H9 (cell line): ENCODE results near the gene LSS. TPM values are rescaled to one million over a fixed set of nuclear protein-coding genes. Genes with fewer than 3 reads are reported as not detected.

ENCODE experiments used
- DNase-seq: peaks from one replicate; pipeline ENCODE4 v3.0.0-alpha.2; 2017
- H2AFZ ChIP-seq: one replicate; pipeline ENCODE4 v1.6.1; 2013; ENCODE audit warnings: mild to moderate bottlenecking, low read length, control low read depth, moderate library complexity
- H2AK5ac ChIP-seq: 2 replicates; pipeline ENCODE4 v1.6.1; 2013; ENCODE audit warnings: low read length, control low read depth, mixed read lengths; ENCODE audit not compliant: insufficient read length
- H2BK120ac ChIP-seq: one replicate; pipeline ENCODE4 v1.6.1; 2013; ENCODE audit warnings: low read depth, mild to moderate bottlenecking, low read length, control low read depth, inconsistent platforms; ENCODE audit not compliant: poor library complexity, severe bottlenecking
- H2BK12ac ChIP-seq: 2 replicates; pipeline ENCODE4 v1.6.1; 2013; ENCODE audit warnings: low read length, control low read depth, mixed read lengths, low read depth; ENCODE audit not compliant: insufficient read length
- H2BK15ac ChIP-seq: 2 replicates; pipeline ENCODE4 v1.6.1; 2013; ENCODE audit warnings: low read depth, low read length, control low read depth
- H2BK20ac ChIP-seq: one replicate; pipeline ENCODE4 v1.6.1; 2013; ENCODE audit warnings: low read depth, mild to moderate bottlenecking, low read length, control low read depth, inconsistent platforms; ENCODE audit not compliant: poor library complexity, severe bottlenecking
- H2BK5ac ChIP-seq: 2 replicates; pipeline ENCODE4 v1.6.1; 2013; ENCODE audit warnings: low read length, control low read depth, mixed read lengths; ENCODE audit not compliant: insufficient read length
- H3K14ac ChIP-seq: 2 replicates; pipeline ENCODE4 v1.6.1; 2013; ENCODE audit warnings: low read length, control low read depth; ENCODE audit not compliant: insufficient read depth
- H3K18ac ChIP-seq: 2 replicates; pipeline ENCODE4 v1.6.1; 2013; ENCODE audit warnings: low read depth, mild to moderate bottlenecking, mixed read lengths, low read length, control low read depth; ENCODE audit not compliant: insufficient read length
- H3K23ac ChIP-seq: 2 replicates; pipeline ENCODE4 v1.6.1; 2013; ENCODE audit warnings: low read length, control low read depth, mixed read lengths, low read depth; ENCODE audit not compliant: insufficient read length
- H3K23me2 ChIP-seq: 2 replicates; pipeline ENCODE4 v1.6.1; 2013; ENCODE audit warnings: low read depth, mild to moderate bottlenecking, mixed read lengths, low read length, control low read depth; ENCODE audit not compliant: insufficient read length, poor library complexity, severe bottlenecking
- H3K27ac ChIP-seq: 2 replicates; pipeline ENCODE4 v1.5.1; 2013; ENCODE audit warnings: low read length, control low read depth, mixed read lengths, low read depth; ENCODE audit not compliant: insufficient read length
- H3K27me3 ChIP-seq: 2 replicates; pipeline ENCODE4 v1.6.1; 2013; ENCODE audit warnings: low read length, control low read depth, inconsistent platforms; ENCODE audit not compliant: insufficient read depth
- H3K4ac ChIP-seq: 2 replicates; pipeline ENCODE4 v1.6.1; 2013; ENCODE audit warnings: low read depth, mild to moderate bottlenecking, control low read depth, inconsistent platforms, low read length, moderate library complexity
- H3K4me1 ChIP-seq: 2 replicates; pipeline ENCODE4 v1.6.1; 2013; ENCODE audit warnings: low read length, control low read depth, inconsistent platforms; ENCODE audit not compliant: insufficient read depth
- H3K4me2 ChIP-seq: 2 replicates; pipeline ENCODE4 v1.6.1; 2013; ENCODE audit warnings: low read length, control low read depth, mixed read lengths; ENCODE audit not compliant: insufficient read length, insufficient read depth
- H3K56ac ChIP-seq: 2 replicates; pipeline ENCODE4 v1.6.1; 2013; ENCODE audit warnings: low read depth, mild to moderate bottlenecking, mixed read lengths, low read length, control low read depth; ENCODE audit not compliant: insufficient read length
- H3K79me1 ChIP-seq: 2 replicates; pipeline ENCODE4 v1.6.1; 2013; ENCODE audit warnings: low read depth, mild to moderate bottlenecking, moderate library complexity, low read length, control low read depth, inconsistent platforms; ENCODE audit not compliant: insufficient read depth, poor library complexity, severe bottlenecking
- H3K79me2 ChIP-seq: 2 replicates; pipeline ENCODE4 v1.6.1; 2013; ENCODE audit warnings: low read length, control low read depth, inconsistent platforms; ENCODE audit not compliant: insufficient read depth
- H3K9ac ChIP-seq: 2 replicates; pipeline ENCODE4 v1.6.1; 2013; ENCODE audit warnings: low read length, control low read depth, mixed read lengths; ENCODE audit not compliant: insufficient read length; ENCODE audit errors: extremely low read depth
- H3K9me3 ChIP-seq: one replicate; pipeline ENCODE4 v1.6.1; 2013; ENCODE audit warnings: low read depth, low read length, inconsistent platforms; ENCODE audit not compliant: control insufficient read depth
- H3T11ph ChIP-seq: one replicate; pipeline ENCODE4 v1.6.1; 2013; ENCODE audit warnings: mild to moderate bottlenecking, low read length, control low read depth, inconsistent platforms
- H4K20me1 ChIP-seq: one replicate; pipeline ENCODE4 v1.6.1; 2013; ENCODE audit not compliant: control insufficient read depth, insufficient read length, insufficient read depth
- H4K5ac ChIP-seq: 2 replicates; pipeline ENCODE4 v1.6.1; 2013; ENCODE audit warnings: low read depth, mild to moderate bottlenecking, mixed read lengths, low read length, control low read depth; ENCODE audit not compliant: insufficient read length
- H4K8ac ChIP-seq: replicated peaks from 2 replicates; pipeline ENCODE4 v1.6.1; 2013; ENCODE audit warnings: low read length, control low read depth, mixed read lengths, low read depth; ENCODE audit not compliant: insufficient read length
- H4K91ac ChIP-seq: 2 replicates; pipeline ENCODE4 v1.6.1; 2013; ENCODE audit warnings: low read depth, mild to moderate bottlenecking, moderate library complexity, mixed read lengths, low read length, control low read depth; ENCODE audit not compliant: insufficient read length
- H3K27ac Mint-ChIP-seq, 3 experiments: 2 replicates in 2 of 3; 3 replicates in 1 of 3; pipeline ENCODE4 v1.8.0; 2020 to 2021; ENCODE audit warnings: mixed read lengths in 3 of 3, mild to moderate bottlenecking in 1 of 3, moderate library complexity in 1 of 3
- H3K27me3 Mint-ChIP-seq: 2 replicates; pipeline ENCODE4 v1.8.0; 2021; ENCODE audit warnings: low read depth, mild to moderate bottlenecking, moderate library complexity, mixed read lengths
- H3K36me3 Mint-ChIP-seq, 3 experiments: 2 replicates in 2 of 3; 3 replicates in 1 of 3; pipeline ENCODE4 v1.8.0; 2020 to 2021; ENCODE audit warnings: low read depth in 3 of 3, mixed read lengths in 3 of 3; ENCODE audit not compliant: insufficient read depth in 1 of 3
- H3K4me1 Mint-ChIP-seq, 2 experiments: 2 replicates each; pipeline ENCODE4 v1.8.0; 2020; ENCODE audit warnings: mixed read lengths in 2 of 2
- H3K4me3 Mint-ChIP-seq, 2 experiments: 2 replicates in 1 of 2; 3 replicates in 1 of 2; pipeline ENCODE4 v1.8.0; 2020 to 2021; ENCODE audit warnings: mild to moderate bottlenecking in 2 of 2, mixed read lengths in 2 of 2, moderate library complexity in 1 of 2
- H3K9me3 Mint-ChIP-seq, 2 experiments: 2 replicates in 1 of 2; 3 replicates in 1 of 2; pipeline ENCODE4 v1.8.0; 2020; ENCODE audit warnings: mild to moderate bottlenecking in 2 of 2, mixed read lengths in 2 of 2, moderate library complexity in 1 of 2
- WGBS: extraction: QIAGEN DNeasy Blood & Tissue Kit; methylation state at CpG from one replicate; pipeline ENCODE4 v1.1.7; 2013; ENCODE audit warnings: missing lambda C conversion rate, low lambda C conversion rate, mixed read lengths; ENCODE audit not compliant: insufficient read length; ENCODE audit errors: extremely low coverage; 5-methylcytosine and 5-hydroxymethylcytosine counted together
- total RNA-seq: library from RNA; stranded (reverse); gene quantifications from 2 replicates; pipeline ENCODE4 v1.2.1, GENCODE V29; 2021
- TF ChIP-seq, protein P1 (sequence below): fragments of 200-600 bp; sonication (generic); conservative IDR thresholded peaks from 3 replicates; pipeline ENCODE4 v1.8.0; 2021; ENCODE audit warnings: antibody characterized with exemption, mild to moderate bottlenecking

The LSS gene
- total RNA-seq, 1 experiment from 2014 or later = 69.2 TPM

DNA sequence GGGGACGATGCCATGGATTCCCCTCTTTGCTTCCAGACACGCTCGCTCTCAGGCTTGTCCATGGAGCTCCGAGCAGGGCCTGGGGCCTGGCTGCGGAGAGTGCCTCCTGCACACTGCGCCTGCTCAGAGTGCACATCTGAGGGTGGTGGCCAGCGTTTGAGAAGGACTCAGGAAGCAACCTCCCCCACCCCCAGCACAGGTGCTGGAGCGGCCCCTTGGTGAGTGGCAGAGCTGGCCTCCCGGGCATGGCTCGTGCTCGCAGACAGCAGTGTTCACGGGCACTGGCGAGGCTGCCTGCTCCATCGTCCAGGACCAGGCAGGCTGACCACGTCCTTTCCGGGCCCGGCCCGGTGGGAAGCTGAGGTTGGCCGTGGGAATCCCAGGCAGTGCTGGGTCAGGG, 47.1 kb downstream of the LSS start:
- H3K4me3 Mint-ChIP-seq = no peak overlapping the region

More for the DNA sequence above, 47.1 kb downstream of the LSS start:
- Histone ChIP-seq H4K20me1 (no peaks in the 10 kb centered on the region), H4K5ac (no peak overlapping the region), H3K56ac (no peak overlapping the region), H3K9me3 (no peaks in the 10 kb centered on the region), H3K79me2 (no peaks in the 10 kb centered on the region; the same call in 1 of the 2 replicates), H2AFZ (no peak overlapping the region), H3K4me1 (no peaks in the 10 kb centered on the region; the same call in 1 of the 2 replicates), H3K27me3 (no peaks in the 10 kb centered on the region), H2BK120ac (no peak overlapping the region), H3K9ac (no peak overlapping the region), H4K91ac (no peak overlapping the region), H3T11ph (no peak overlapping the region), H3K4ac (no peak overlapping the region), H3K23ac (no peak overlapping the region), H2BK15ac (no peak overlapping the region), H3K79me1 (no peaks in the 10 kb centered on the region), H2BK5ac (no peak overlapping the region), H3K18ac (no peak overlapping the region), H3K4me2 (no peak overlapping the region), H2BK12ac (no peak overlapping the region), H4K8ac (no peak overlapping the region), H3K23me2 (peaks cover 7% of the 10 kb centered on the region), H3K14ac (no peak overlapping the region), H2AK5ac (no peak overlapping the region), H2BK20ac (no peak overlapping the region), H3K27ac (no peak overlapping the region)
- TF ChIP-seq, protein P1, sequence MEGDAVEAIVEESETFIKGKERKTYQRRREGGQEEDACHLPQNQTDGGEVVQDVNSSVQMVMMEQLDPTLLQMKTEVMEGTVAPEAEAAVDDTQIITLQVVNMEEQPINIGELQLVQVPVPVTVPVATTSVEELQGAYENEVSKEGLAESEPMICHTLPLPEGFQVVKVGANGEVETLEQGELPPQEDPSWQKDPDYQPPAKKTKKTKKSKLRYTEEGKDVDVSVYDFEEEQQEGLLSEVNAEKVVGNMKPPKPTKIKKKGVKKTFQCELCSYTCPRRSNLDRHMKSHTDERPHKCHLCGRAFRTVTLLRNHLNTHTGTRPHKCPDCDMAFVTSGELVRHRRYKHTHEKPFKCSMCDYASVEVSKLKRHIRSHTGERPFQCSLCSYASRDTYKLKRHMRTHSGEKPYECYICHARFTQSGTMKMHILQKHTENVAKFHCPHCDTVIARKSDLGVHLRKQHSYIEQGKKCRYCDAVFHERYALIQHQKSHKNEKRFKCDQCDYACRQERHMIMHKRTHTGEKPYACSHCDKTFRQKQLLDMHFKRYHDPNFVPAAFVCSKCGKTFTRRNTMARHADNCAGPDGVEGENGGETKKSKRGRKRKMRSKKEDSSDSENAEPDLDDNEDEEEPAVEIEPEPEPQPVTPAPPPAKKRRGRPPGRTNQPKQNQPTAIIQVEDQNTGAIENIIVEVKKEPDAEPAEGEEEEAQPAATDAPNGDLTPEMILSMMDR = no peak
- H3K4me1 Mint-ChIP-seq = peaks cover 15 to 19% of the 10 kb centered on the region in 2 experiments
- H3K36me3 Mint-ChIP-seq = peaks cover 9 to 16% (median 15%) of the 10 kb centered on the region in 3 experiments; a peak in 6 of 7 replicates
- peaks cover 8 to 9% of the 10 kb centered on the region in 2 experiments; a peak in 4 of 5 replicates for H3K9me3 Mint-ChIP-seq
- H3K27me3 Mint-ChIP-seq = no peaks in the 10 kb centered on the region
- H3K27ac Mint-ChIP-seq = peak overlapping the region in 1 of 3 experiments; percentile 86; a peak in 1 of 7 replicates
- WGBS = no CpG with 5 or more reads among the region's 19 CpGs
- DNase-seq = peak; percentile 27
